HepG2 (cell line): Measurements from ENCODE around the gene TSGA10IP. TPM values are rescaled to one million over a fixed set of nuclear protein-coding genes. Genes with fewer than 3 reads are reported as not detected.
A peak's percentile ranks its signal among the peaks of the same experiment; 100 is the strongest.

ENCODE experiments used
- CBX1 ChIP-seq: IDR thresholded peaks from one replicate; pipeline ENCODE4 v1.6.1; 2016; ENCODE audit warnings: antibody characterized with exemption, low read depth
- CREB1 ChIP-seq, 2 experiments: fragments of 450-650 bp in 1 of 2; IDR thresholded peaks; 2 replicates each; pipeline ENCODE4 v1.6.1; 2016 to 2017; ENCODE audit warnings: control low read depth in 1 of 2, mild to moderate bottlenecking in 1 of 2, missing compliant biosample characterization in 1 of 2, missing genetic modification characterization in 1 of 2
- DR1 ChIP-seq: sonication (generic); formaldehyde crosslinking; IDR thresholded peaks from 2 replicates; pipeline ENCODE4 v1.8.0; 2021; ENCODE audit warnings: mild to moderate bottlenecking, missing genetic modification reagents, inconsistent platforms
- HOXA3 ChIP-seq: sonication (generic); formaldehyde crosslinking; IDR thresholded peaks from 2 replicates; pipeline ENCODE4 v1.5.0; 2020; ENCODE audit warnings: missing genetic modification reagents
- MAFK ChIP-seq, 2 experiments: IDR thresholded peaks in 1 of 2; conservative IDR thresholded peaks in 1 of 2; 2 replicates each; pipeline ENCODE4 v1.6.1; 2011; ENCODE audit warnings: improper control_type of control experiment in 2 of 2, low read length in 2 of 2
- MED13 ChIP-seq: sonication (generic); formaldehyde crosslinking; IDR thresholded peaks from 2 replicates; pipeline ENCODE4 v1.5.0; 2020; ENCODE audit warnings: missing genetic modification reagents
- POLR2A ChIP-seq, 2 experiments: IDR thresholded peaks; 2 replicates each; pipeline ENCODE4 v1.6.1; 2011; ENCODE audit warnings: low read depth in 2 of 2, low read length in 2 of 2, mild to moderate bottlenecking in 1 of 2, moderate library complexity in 1 of 2; ENCODE audit not compliant: insufficient read depth in 1 of 2
- POLR2AphosphoS5 ChIP-seq: IDR thresholded peaks from 2 replicates; pipeline ENCODE4 v1.6.1; 2012; ENCODE audit warnings: low read depth, low read length
- RFXANK ChIP-seq: IDR thresholded peaks from 2 replicates; pipeline ENCODE4 v1.6.1; 2016
- SMAD1 ChIP-seq: sonication (generic); formaldehyde crosslinking; IDR thresholded peaks from 2 replicates; pipeline ENCODE4 v1.4.0; 2020; ENCODE audit warnings: missing genetic modification reagents, low read depth, mild to moderate bottlenecking, borderline replicate concordance
- SYNCRIP ChIP-seq: fragments of 200-400 bp; formaldehyde crosslinking; IDR thresholded peaks from 2 replicates; pipeline ENCODE4 v1.6.1; 2018; ENCODE audit warnings: mild to moderate bottlenecking, low read depth, low read length; ENCODE audit not compliant: insufficient read depth
- ZNF136 ChIP-seq: sonication (generic); formaldehyde crosslinking; IDR thresholded peaks from 2 replicates; pipeline ENCODE4 v1.8.1; 2022; ENCODE audit warnings: low read depth, mild to moderate bottlenecking, moderate library complexity, missing genetic modification reagents
- ZNF296 ChIP-seq: sonication (generic); formaldehyde crosslinking; conservative IDR thresholded peaks from 2 replicates; pipeline ENCODE4 v1.5.0; 2020; ENCODE audit warnings: mild to moderate bottlenecking, missing genetic modification reagents
- ZNF790 ChIP-seq: sonication (generic); formaldehyde crosslinking; IDR thresholded peaks from 2 replicates; pipeline ENCODE4 v1.8.0; 2022; ENCODE audit warnings: missing genetic modification reagents, mild to moderate bottlenecking, borderline replicate concordance
- ZNF83 ChIP-seq: sonication (generic); formaldehyde crosslinking; IDR thresholded peaks from 2 replicates; pipeline ENCODE4 v1.4.0; 2020; ENCODE audit warnings: missing genetic modification reagents, mild to moderate bottlenecking, borderline replicate concordance
- polyA plus RNA-seq, 8 experiments: library from polyadenylated mRNA; depleted of rRNA in 3 of 8; stranded (reverse) in 7 of 8; unstranded in 1 of 8; fragments of >200 nt; fragmentation: Illumina TruSeq in 4 of 8; extraction: Trizol in 4 of 8; gene quantifications; 2 replicates each; pipeline versions ENCODE4 v1.2.1 to v1.2.3, GENCODE V29; 2011 to 2016; ENCODE audit warnings: low read depth in 4 of 8, missing spikeins in 1 of 8, mixed read lengths in 1 of 8; ENCODE audit not compliant: insufficient read depth in 1 of 8
- total RNA-seq, 5 experiments: library from RNA; depleted of rRNA; stranded (reverse); fragments of >200 nt; fragmentation: Illumina TruSeq; extraction: Trizol; gene quantifications; 2 replicates each; pipeline ENCODE4 v1.2.3, GENCODE V29; 2016; ENCODE audit warnings: low read depth in 1 of 5
- TF ChIP-seq, protein P1 (sequence below): IDR thresholded peaks from 2 replicates; pipeline ENCODE4 v1.6.1; 2016; ENCODE audit warnings: missing compliant biosample characterization, missing genetic modification reagents, borderline replicate concordance
- TF ChIP-seq, protein P2 (sequence below): sonication (generic); formaldehyde crosslinking; IDR thresholded peaks from 2 replicates; pipeline ENCODE4 v1.5.0; 2020; ENCODE audit warnings: mild to moderate bottlenecking, missing genetic modification reagents
- TF ChIP-seq, protein P3 (sequence below): sonication (generic); formaldehyde crosslinking; IDR thresholded peaks from 2 replicates; pipeline ENCODE4 v1.5.0; 2020; ENCODE audit warnings: mild to moderate bottlenecking, missing genetic modification reagents, moderate library complexity
- TF ChIP-seq, protein P4 (sequence below): sonication (generic); formaldehyde crosslinking; IDR thresholded peaks from 2 replicates; pipeline ENCODE4 v1.8.1; 2023; ENCODE audit warnings: missing genetic modification reagents, inconsistent platforms, borderline replicate concordance
- TF ChIP-seq, protein P5 (sequence below): IDR thresholded peaks from 2 replicates; pipeline ENCODE4 v1.6.1; 2012; ENCODE audit warnings: inconsistent platforms
- TF ChIP-seq, protein P6 (sequence below): sonication (generic); formaldehyde crosslinking; IDR thresholded peaks from 2 replicates; pipeline ENCODE4 v1.4.0; 2020; ENCODE audit warnings: missing genetic modification reagents, borderline replicate concordance

The TSGA10IP gene
- total and polyA plus RNA-seq, 2 of the 13 experiments (the other 11 are each of a cell fraction or from before 2014, with no cell fraction given): not detected

DNA sequence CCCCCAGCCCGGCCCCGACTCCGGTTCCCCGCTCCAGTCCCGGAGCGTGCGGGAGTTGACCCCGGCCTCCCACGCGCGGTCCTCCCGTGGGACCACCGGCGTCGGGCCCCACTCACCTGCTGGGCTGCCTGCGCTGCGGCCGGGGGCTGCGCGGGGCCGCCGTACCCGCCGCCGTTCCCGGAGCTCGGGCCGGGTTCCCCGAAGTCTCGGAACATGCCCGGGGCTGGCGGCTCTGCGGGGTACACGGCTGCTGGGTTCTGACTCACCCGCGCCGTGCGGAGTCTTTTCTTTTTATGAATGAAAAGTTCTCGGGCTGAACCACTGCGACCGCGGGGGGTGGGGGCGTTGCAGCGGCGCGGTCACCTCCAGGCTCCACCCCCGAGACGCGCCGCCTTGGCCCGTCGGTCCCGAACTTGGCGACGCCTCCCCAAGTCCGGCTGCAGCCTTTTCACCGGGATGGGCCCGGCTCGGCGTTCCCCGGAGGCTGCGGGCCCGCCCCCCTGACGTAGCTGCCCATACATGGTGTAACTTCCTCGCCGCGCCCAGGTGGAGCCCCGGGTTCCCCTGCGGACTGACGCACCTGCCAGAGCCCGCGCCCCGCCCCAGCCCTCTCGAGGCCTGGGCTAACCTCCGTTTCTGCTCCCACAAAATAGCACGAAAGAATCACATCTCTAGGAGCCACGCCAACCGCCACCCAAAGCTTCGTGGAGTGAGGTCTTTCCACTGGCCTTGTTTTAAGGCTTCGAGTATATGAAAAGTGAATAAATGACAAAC lies 45.0 kb upstream of the TSGA10IP start, which contains the start of gene FOSL1 (continued):
- TF ChIP-seq, protein P1, sequence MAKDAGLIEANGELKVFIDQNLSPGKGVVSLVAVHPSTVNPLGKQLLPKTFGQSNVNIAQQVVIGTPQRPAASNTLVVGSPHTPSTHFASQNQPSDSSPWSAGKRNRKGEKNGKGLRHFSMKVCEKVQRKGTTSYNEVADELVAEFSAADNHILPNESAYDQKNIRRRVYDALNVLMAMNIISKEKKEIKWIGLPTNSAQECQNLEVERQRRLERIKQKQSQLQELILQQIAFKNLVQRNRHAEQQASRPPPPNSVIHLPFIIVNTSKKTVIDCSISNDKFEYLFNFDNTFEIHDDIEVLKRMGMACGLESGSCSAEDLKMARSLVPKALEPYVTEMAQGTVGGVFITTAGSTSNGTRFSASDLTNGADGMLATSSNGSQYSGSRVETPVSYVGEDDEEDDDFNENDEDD: peak; percentile 62; the same call in 1 of the 2 replicates
- TF ChIP-seq, protein P2, sequence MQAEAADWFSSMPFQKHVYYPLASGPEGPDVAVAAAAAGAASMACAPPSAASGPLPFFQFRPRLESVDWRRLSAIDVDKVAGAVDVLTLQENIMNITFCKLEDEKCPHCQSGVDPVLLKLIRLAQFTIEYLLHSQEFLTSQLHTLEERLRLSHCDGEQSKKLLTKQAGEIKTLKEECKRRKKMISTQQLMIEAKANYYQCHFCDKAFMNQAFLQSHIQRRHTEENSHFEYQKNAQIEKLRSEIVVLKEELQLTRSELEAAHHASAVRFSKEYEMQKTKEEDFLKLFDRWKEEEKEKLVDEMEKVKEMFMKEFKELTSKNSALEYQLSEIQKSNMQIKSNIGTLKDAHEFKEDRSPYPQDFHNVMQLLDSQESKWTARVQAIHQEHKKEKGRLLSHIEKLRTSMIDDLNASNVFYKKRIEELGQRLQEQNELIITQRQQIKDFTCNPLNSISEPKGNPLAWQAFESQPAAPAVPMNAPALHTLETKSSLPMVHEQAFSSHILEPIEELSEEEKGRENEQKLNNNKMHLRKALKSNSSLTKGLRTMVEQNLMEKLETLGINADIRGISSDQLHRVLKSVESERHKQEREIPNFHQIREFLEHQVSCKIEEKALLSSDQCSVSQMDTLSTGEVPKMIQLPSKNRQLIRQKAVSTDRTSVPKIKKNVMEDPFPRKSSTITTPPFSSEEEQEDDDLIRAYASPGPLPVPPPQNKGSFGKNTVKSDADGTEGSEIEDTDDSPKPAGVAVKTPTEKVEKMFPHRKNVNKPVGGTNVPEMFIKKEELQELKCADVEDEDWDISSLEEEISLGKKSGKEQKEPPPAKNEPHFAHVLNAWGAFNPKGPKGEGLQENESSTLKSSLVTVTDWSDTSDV: 0 out of 2 replicates have a peak, but pooled peaks have one; percentile 28
- TF ChIP-seq MAFK (conservative IDR thresholded peaks at IDR 0.05 in 1 of 2, IDR thresholded peaks at IDR 0.05 in 1 of 2; ENCODE audit: low read length in 2 of 2): no peak
- TF ChIP-seq, protein P3, sequence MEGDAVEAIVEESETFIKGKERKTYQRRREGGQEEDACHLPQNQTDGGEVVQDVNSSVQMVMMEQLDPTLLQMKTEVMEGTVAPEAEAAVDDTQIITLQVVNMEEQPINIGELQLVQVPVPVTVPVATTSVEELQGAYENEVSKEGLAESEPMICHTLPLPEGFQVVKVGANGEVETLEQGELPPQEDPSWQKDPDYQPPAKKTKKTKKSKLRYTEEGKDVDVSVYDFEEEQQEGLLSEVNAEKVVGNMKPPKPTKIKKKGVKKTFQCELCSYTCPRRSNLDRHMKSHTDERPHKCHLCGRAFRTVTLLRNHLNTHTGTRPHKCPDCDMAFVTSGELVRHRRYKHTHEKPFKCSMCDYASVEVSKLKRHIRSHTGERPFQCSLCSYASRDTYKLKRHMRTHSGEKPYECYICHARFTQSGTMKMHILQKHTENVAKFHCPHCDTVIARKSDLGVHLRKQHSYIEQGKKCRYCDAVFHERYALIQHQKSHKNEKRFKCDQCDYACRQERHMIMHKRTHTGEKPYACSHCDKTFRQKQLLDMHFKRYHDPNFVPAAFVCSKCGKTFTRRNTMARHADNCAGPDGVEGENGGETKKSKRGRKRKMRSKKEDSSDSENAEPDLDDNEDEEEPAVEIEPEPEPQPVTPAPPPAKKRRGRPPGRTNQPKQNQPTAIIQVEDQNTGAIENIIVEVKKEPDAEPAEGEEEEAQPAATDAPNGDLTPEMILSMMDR (CRISPR knock-in tag): peak; percentile 15; the same call in 1 of the 2 replicates
- TF ChIP-seq RFXANK (CRISPR knock-in tag): 0 out of 2 replicates have a peak, but pooled peaks have one; percentile 34
- TF ChIP-seq, protein P4, sequence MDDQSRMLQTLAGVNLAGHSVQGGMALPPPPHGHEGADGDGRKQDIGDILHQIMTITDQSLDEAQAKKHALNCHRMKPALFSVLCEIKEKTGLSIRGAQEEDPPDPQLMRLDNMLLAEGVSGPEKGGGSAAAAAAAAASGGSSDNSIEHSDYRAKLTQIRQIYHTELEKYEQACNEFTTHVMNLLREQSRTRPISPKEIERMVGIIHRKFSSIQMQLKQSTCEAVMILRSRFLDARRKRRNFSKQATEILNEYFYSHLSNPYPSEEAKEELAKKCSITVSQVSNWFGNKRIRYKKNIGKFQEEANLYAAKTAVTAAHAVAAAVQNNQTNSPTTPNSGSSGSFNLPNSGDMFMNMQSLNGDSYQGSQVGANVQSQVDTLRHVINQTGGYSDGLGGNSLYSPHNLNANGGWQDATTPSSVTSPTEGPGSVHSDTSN (CRISPR knock-in tag): 0 out of 2 replicates have a peak, but pooled peaks have one; percentile 33
- TF ChIP-seq ZNF136 (CRISPR knock-in tag): 0 out of 2 replicates have a peak, but pooled peaks have one; percentile 54
- no peak for TF ChIP-seq ZNF790 (CRISPR knock-in tag)
- TF ChIP-seq, protein P5, sequence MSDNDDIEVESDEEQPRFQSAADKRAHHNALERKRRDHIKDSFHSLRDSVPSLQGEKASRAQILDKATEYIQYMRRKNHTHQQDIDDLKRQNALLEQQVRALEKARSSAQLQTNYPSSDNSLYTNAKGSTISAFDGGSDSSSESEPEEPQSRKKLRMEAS: peak; percentile 82
- peak; percentile 79 for TF ChIP-seq CREB1 (IDR thresholded peaks at IDR 0.05)
- peak; percentile 92 for TF ChIP-seq CREB1 (CRISPR knock-in tag; IDR thresholded peaks at IDR 0.05)
- TF ChIP-seq, protein P6, sequence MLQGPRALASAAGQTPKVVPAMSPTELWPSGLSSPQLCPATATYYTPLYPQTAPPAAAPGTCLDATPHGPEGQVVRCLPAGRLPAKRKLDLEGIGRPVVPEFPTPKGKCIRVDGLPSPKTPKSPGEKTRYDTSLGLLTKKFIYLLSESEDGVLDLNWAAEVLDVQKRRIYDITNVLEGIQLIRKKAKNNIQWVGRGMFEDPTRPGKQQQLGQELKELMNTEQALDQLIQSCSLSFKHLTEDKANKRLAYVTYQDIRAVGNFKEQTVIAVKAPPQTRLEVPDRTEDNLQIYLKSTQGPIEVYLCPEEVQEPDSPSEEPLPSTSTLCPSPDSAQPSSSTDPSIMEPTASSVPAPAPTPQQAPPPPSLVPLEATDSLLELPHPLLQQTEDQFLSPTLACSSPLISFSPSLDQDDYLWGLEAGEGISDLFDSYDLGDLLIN (CRISPR knock-in tag): no peak
- no peak for TF ChIP-seq ZNF83 (CRISPR knock-in tag)
- TF ChIP-seq POLR2AphosphoS5: peak; percentile 65
- no peak for TF ChIP-seq ZNF296 (CRISPR knock-in tag)
- peak; percentile 59 for TF ChIP-seq HOXA3 (CRISPR knock-in tag)
- TF ChIP-seq CBX1: no peak
- TF ChIP-seq DR1 (CRISPR knock-in tag): no peak
- no peak for TF ChIP-seq SMAD1 (CRISPR knock-in tag)
- TF ChIP-seq MED13: peak; percentile 57; the same call in 1 of the 2 replicates
- TF ChIP-seq POLR2A (IDR thresholded peaks at IDR 0.05; ENCODE audit: insufficient read depth in 1 of 2, low read depth in 2 of 2, low read length in 2 of 2): peak in 1 of 2 experiments; percentile 88; a peak in 2 of 4 replicates
- no peak for TF ChIP-seq SYNCRIP
